HUES48 (cell line): ENCODE data around the gene SH3PXD2B.

Source experiments
- H3K27ac ChIP-seq: one replicate; pipeline ENCODE4 v1.7.0; 2013; ENCODE audit warnings: low read depth, low read length, inconsistent platforms
- H3K27me3 ChIP-seq: 2 replicates; pipeline ENCODE4 v1.6.1; 2013; ENCODE audit warnings: mild to moderate bottlenecking, low read length; ENCODE audit not compliant: control insufficient read depth, insufficient read depth
- H3K36me3 ChIP-seq: 2 replicates; pipeline ENCODE4 v1.6.1; 2013; ENCODE audit warnings: low read length; ENCODE audit not compliant: control insufficient read depth, insufficient read depth
- H3K4me1 ChIP-seq: 2 replicates; pipeline ENCODE4 v1.6.1; 2013; ENCODE audit warnings: mild to moderate bottlenecking, low read length; ENCODE audit not compliant: control insufficient read depth, insufficient read depth
- H3K4me3 ChIP-seq: 2 replicates; pipeline ENCODE4 v1.5.1; 2013; ENCODE audit warnings: mild to moderate bottlenecking, low read depth, low read length
- H3K9ac ChIP-seq: 2 replicates; pipeline ENCODE4 v1.6.1; 2013; ENCODE audit warnings: mild to moderate bottlenecking, low read depth, low read length, moderate library complexity
- H3K9me3 ChIP-seq: 2 replicates; pipeline ENCODE4 v1.6.1; 2013; ENCODE audit warnings: low read length; ENCODE audit not compliant: control insufficient read depth, insufficient read depth

The SH3PXD2B gene

DNA sequence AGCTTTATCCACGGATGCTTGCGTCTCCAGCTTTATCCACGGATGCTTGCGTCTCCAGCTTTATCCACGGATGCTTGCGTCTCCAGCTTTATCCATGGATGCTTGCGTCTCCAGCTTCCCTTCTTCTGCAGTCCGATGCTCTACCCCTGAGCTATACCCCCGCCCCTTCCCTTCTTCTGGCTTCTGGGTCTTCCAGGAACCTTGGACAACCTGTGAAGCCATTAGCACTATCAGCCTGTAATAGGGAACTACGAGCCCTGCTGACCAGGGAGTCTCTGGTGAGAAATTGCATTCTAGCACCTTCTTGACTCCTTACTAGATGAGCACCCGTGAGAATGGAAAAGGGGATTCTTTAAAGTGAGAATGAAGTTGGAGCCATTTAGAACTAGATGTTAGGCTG is 39.1 kb upstream of the SH3PXD2B start:
- Histone ChIP-seq H3K9ac (no peak overlapping the region), H3K4me3 (no peak overlapping the region), H3K27ac (no peak overlapping the region), H3K4me1 (no peaks in the 10 kb centered on the region), H3K27me3 (no peaks in the 10 kb centered on the region), H3K36me3 (no peaks in the 10 kb centered on the region), H3K9me3 (no peaks in the 10 kb centered on the region)

DNA sequence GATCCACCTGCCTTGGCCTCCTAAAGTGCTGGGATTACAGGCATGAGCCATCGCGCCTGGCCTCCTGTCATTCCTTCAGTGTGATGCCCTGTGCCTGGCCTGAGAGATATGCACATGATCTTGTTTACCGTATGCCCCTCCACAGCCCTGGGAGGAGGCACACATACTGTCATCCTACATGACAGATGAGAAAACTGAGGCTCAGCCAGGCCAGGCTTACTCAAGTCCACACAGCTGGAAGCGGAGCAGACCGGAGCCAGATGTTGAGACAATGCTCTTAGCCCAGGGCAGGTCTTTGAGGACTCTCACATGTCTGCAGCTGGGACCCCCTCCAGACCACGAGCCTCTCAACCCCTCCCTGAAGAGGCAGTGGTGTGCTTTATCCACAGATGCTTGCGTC is 38.7 kb upstream of the SH3PXD2B start:
- Histone ChIP-seq H3K27me3 (no peaks in the 10 kb centered on the region), H3K36me3 (no peaks in the 10 kb centered on the region), H3K27ac (no peak overlapping the region), H3K4me1 (no peaks in the 10 kb centered on the region), H3K9ac (no peak overlapping the region), H3K4me3 (no peak overlapping the region), H3K9me3 (no peaks in the 10 kb centered on the region)

DNA sequence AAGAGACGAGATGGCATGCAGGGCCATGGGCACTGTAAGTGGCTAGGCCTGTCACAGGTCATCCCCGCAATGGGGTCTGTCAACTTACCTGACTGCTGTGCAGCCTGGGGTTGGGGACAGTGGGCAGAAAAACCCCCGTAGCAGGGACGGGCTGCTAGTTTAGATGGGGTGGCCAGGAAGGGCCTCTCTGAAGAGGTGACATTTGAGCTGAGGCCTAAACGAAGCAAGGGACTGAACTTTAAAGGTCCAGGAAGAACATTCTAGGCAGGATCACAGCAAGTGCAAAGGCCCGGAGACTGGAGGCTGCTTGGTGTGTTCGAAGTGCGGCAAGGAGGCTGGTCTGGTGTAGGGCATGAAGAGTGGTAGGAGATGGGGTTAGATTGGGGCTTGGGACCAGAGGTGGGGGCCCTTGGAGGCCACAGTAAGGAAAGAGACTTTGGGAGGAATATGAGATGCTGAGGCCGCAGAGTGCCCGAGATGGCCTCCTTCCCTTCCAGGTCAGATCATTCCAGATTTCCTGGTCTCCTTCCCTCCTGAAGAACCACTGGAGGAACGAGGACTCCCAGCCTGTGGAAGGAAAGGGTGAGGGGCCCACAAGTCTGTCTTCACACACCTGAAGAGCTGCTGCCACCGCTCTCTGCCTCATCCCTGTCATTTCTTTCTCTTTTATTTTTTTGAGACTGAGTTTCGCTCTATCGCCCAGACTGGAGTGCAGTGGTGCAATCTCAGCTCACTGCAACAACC is 37.9 kb upstream of the SH3PXD2B start:
- H3K27me3 ChIP-seq = no peaks in the 10 kb centered on the region
- H3K9ac ChIP-seq = no peak overlapping the region
- no peaks in the 10 kb centered on the region for H3K9me3 ChIP-seq
- H3K27ac ChIP-seq = no peak overlapping the region
- H3K4me1 ChIP-seq = no peaks in the 10 kb centered on the region
- H3K36me3 ChIP-seq = no peaks in the 10 kb centered on the region
- H3K4me3 ChIP-seq = no peak overlapping the region

DNA sequence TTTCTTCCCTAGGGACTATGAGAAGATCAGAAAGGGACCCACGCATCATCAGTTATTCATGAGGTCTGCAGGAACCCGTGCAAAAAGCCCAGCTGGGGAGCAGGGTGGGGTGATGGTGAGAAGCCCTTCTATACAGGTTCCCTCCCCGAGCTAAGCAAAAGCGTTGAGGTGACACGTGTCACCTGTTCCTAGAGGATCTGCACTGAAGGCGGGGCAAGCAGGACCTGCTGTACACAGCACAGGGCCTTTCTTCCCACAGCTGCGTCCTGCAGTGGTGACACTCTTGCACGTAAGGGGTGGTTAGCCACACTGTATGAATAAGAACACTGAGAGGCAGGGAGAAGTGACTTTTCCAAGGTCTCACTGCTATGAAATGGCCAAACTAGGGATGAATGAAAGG is 37.2 kb upstream of the SH3PXD2B start:
- Histone ChIP-seq H3K4me3 (no peak overlapping the region), H3K4me1 (no peaks in the 10 kb centered on the region), H3K36me3 (no peaks in the 10 kb centered on the region), H3K27me3 (no peaks in the 10 kb centered on the region), H3K9me3 (no peaks in the 10 kb centered on the region), H3K27ac (no peak overlapping the region), H3K9ac (no peak overlapping the region)

DNA sequence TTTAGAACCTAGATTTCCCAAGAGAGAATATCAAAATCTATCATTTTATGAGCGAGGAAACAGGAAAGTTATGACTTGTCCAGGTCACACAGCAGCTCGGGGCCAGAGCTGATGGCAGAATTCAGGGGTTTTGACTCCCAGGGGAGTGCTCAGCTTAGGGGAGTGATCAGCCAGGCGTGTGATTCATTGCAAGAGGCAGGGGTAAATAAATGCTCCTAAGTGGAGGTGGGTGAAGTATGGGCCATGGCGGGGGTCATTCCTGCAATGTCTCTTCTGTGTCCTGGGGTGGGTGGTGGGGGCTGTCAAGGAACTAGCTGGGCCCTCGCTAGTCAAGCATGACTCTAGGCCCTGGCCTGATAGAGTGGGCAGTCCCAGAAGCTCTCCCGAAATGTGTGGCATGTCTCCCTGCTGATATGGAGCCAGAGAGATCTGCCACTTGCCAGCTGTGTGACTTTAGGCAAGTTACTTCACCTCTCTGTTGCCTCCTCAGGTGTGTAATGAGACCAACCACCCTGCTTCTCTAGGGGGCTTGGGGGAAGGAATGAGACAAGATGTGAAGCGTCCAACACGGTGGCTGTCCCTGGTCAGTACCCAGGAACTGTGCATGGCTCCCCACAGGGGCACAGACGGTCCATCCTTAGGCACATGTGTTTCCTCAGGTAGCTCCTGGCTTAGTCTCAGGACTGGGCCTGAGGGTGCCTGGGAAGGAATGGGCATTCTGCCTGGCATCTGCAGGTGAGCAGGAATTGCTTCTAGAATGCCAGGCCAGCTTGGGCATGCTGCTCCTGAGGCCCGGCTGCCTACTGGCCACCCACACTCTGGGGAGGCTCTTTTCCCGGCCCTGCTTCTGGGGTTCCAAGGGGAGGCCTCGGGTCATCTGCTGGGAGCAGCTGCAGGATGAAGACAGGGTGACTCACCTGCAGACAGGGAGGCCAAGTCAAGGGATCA is 36.5 kb upstream of the SH3PXD2B start:
- H3K9me3 ChIP-seq = no peaks in the 10 kb centered on the region

DNA sequence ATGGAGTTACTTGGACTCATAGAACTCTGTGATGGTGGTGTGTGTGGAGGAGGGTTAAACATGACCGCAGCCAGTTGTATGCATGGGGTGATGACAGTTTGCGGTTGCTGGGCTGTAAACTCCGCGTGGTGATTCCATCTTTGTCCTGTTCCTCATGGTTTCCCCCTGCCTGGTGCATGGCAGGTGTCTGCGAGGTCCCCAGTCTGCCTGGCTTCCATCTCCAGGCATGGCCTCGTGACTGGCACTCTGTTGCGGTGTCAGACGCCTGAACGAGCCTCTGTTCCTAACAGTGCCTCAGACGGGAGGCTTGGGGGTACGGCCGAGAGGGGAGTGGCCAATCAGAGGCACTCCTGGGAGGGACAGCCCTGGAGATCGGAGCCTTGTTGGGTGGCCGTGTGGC is 33.9 kb upstream of the SH3PXD2B start:
- Histone ChIP-seq H3K36me3 (no peaks in the 10 kb centered on the region), H3K27ac (no peak overlapping the region), H3K27me3 (no peaks in the 10 kb centered on the region), H3K9me3 (no peaks in the 10 kb centered on the region), H3K4me3 (no peak overlapping the region), H3K4me1 (no peaks in the 10 kb centered on the region), H3K9ac (no peak overlapping the region)

More for the DNA sequence above, 36.5 kb upstream of the SH3PXD2B start:
- no peaks in the 10 kb centered on the region for H3K36me3 ChIP-seq
- no peak overlapping the region for H3K4me3 ChIP-seq
- H3K27ac ChIP-seq = no peak overlapping the region
- no peaks in the 10 kb centered on the region for H3K4me1 ChIP-seq
- H3K9ac ChIP-seq = no peak overlapping the region
- no peaks in the 10 kb centered on the region for H3K27me3 ChIP-seq

DNA sequence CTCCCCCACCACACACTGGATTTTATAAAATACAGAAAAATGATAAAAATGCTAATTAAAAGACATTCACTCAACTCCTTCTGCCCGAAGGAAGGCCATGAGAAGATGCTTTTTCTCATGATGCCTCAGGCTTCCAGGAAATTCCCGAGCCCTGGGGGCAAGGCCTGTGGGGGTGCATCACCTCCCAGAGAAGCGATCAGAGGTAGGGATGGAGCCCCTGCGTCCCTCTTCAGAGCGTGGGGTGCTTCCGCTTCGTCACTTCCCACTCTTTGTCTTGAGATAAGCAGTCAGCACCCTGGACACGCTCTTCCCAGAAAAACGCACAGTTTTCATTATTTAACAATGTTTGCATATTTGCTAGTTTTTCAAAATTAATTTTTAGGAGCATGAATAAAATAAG is 33.3 kb upstream of the SH3PXD2B start:
- Histone ChIP-seq H3K27me3 (no peaks in the 10 kb centered on the region), H3K36me3 (no peaks in the 10 kb centered on the region), H3K9ac (no peak overlapping the region), H3K4me3 (no peak overlapping the region), H3K9me3 (no peaks in the 10 kb centered on the region), H3K27ac (no peak overlapping the region), H3K4me1 (no peaks in the 10 kb centered on the region)

DNA sequence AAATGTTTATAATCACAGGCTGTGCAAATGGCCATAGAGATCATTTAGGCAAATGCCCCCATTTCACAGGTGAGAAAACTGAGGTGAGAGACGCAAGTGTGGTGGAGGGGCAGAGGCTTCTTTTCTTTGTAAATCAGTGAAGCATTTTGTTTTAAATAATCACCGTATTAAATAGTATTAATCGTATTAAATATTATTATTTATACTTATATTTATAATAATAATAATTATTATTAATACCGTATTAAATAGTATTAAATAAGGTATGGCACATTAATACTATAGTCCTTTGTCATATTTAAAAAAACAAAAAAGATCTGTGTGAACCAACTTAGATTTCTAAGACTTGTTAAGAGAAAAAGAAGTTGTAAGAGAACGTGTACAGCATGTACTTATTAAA is 32.6 kb upstream of the SH3PXD2B start:
- no peaks in the 10 kb centered on the region for H3K27me3 ChIP-seq
- H3K4me1 ChIP-seq = no peaks in the 10 kb centered on the region
- no peak overlapping the region for H3K9ac ChIP-seq
- H3K27ac ChIP-seq = no peak overlapping the region
- H3K36me3 ChIP-seq = no peaks in the 10 kb centered on the region
- no peaks in the 10 kb centered on the region for H3K9me3 ChIP-seq
- H3K4me3 ChIP-seq = no peak overlapping the region

DNA sequence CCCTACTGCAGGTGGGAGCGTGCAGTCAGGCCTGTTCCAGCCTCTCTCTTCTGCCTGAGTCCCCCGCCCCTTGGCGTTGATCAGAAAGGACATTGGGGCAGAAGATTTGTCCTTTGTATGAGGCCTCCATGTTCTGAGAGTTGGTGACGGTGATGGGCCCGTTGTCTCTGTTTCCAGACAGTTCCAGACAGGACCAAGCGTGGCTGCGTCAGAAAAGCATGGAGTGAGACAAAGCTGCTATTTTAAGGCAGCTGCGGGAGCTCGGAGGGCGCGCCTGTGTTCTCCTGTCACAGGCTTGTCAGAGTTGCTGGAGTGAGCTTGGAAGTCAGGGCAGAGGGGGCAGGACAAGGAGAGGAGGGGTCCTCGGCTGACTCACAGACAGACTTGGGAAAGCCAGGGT is 32.1 kb upstream of the SH3PXD2B start:
- no peak overlapping the region for H3K4me3 ChIP-seq
- H3K36me3 ChIP-seq = no peaks in the 10 kb centered on the region
- no peak overlapping the region for H3K9ac ChIP-seq
- H3K9me3 ChIP-seq = no peaks in the 10 kb centered on the region
- no peak overlapping the region for H3K27ac ChIP-seq
- no peaks in the 10 kb centered on the region for H3K27me3 ChIP-seq
- H3K4me1 ChIP-seq = no peaks in the 10 kb centered on the region

DNA sequence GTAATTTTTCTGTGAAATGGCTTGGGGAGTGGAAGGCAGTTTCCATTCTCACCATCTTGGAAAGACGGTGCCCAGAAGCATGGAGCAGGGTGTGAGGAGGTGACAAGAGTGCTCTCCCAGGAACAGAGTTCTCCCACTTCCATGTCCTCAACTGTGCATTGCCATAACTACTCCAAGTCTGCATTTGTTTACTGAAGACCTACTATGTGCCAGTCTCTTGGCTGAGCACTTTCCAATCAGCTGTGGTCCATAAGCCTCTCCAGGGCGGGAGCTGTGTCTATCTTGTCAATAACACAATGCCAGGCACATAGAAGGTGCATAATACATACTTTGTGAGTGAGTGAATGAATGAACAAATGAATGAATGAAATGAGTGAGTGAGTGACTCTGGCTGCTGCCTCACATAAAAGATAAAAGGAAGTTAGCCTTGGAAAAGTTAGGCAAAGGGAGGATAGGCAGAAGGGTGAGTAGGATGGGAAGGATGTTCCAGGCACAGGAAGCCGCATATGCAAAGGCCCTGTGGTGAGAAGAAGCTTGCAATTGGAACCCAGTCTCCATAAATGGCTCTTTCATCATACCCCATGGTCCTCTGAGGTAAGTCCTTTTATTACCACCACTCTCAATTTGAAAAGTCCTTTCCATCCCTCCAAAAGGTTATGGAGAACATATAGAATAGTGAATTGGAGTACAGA is 31.3 kb upstream of the SH3PXD2B start:
- Histone ChIP-seq H3K27me3 (no peaks in the 10 kb centered on the region), H3K9ac (no peak overlapping the region), H3K4me3 (no peak overlapping the region), H3K9me3 (no peaks in the 10 kb centered on the region), H3K36me3 (no peaks in the 10 kb centered on the region), H3K4me1 (no peaks in the 10 kb centered on the region), H3K27ac (no peak overlapping the region)

DNA sequence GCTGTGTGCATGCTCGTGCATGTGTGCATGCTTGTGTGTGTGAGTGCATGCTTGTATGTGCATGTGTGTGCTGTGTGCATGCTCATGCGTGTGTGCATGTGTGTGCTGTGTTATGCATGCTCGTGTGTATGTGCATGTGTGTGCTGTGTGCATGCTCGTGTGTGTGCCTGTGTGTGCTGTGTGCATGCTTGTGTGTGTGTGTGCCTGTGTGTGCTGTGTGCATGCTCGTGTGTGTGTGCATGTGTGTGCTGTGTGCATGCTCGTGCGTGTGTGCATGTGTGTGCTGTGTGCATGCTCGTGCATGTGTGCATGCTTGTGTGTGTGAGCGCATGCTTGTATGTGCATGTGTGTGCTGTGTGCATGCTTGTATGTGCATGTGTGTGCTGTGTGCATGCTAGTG is 30.3 kb upstream of the SH3PXD2B start:
- H3K9ac ChIP-seq = no peak overlapping the region

More for the DNA sequence above, 30.3 kb upstream of the SH3PXD2B start:
- H3K27ac ChIP-seq = no peak overlapping the region
- no peaks in the 10 kb centered on the region for H3K9me3 ChIP-seq
- H3K36me3 ChIP-seq = no peaks in the 10 kb centered on the region
- H3K4me3 ChIP-seq = no peak overlapping the region
- no peaks in the 10 kb centered on the region for H3K4me1 ChIP-seq
- no peaks in the 10 kb centered on the region for H3K27me3 ChIP-seq
